B cell (primary cell): ENCODE results near the gene GOLIM4. TPM values are rescaled to one million over a fixed set of nuclear protein-coding genes. Genes with fewer than 3 reads are reported as not detected.
"Not testable (repeated sequence)": the region's sequence is repeated elsewhere in the genome, so short reads cannot be mapped to it uniquely, and the experiment has no call there.

Source experiments
- ATAC-seq: fragments of 200-7000 bp; cut with Tn5 transposase; one replicate; pipeline ENCODE4 v1.10.0; 2021; ENCODE audit warnings: low read depth, mild to moderate bottlenecking, moderate number of reproducible peaks, moderate library complexity
- CTCF ChIA-PET: fragments of 350-600 bp; sonication (Branson Sonifier 250); formaldehyde crosslinking; loops from one replicate; lab custom pipeline; 2021; ENCODE audit warnings: antibody characterized with exemption, inconsistent platforms; lab: Charles Lee
- POLR2A ChIA-PET: fragments of 350-600 bp; sonication (Branson Sonifier 250); formaldehyde crosslinking; loops from one replicate; lab custom pipeline; 2021; ENCODE audit warnings: antibody characterized with exemption; lab: Charles Lee
- DNase-seq: peaks from one replicate; pipeline ENCODE4 v3.0.0; 2013
- H2AFZ ChIP-seq: 2 replicates; pipeline ENCODE4 v1.6.1; 2012; ENCODE audit warnings: mild to moderate bottlenecking, low read depth, low read length; ENCODE audit not compliant: insufficient read depth, poor library complexity, severe bottlenecking
- H3K27ac ChIP-seq, 2 donors: 1 replicate in 1 of 2; 2 replicates in 1 of 2; pipeline ENCODE4 v1.5.1; 2012 to 2013; ENCODE audit warnings: low read length in 2 of 2, mild to moderate bottlenecking in 2 of 2, moderate library complexity in 1 of 2
- H3K27me3 ChIP-seq, 4 experiments: fragments of 200-600 bp in 1 of 4; sonication (generic) in 1 of 4; replicated peaks in 1 of 4; 1 replicate in 2 of 4; 2 replicates in 2 of 4; pipeline versions ENCODE4 v1.6.1 to v1.7.0; 2013 to 2016; ENCODE audit warnings: low read length in 3 of 4, mild to moderate bottlenecking in 2 of 4, mixed read lengths in 1 of 4, moderate library complexity in 1 of 4; ENCODE audit not compliant: insufficient read depth in 4 of 4, control insufficient read depth in 3 of 4; ENCODE audit errors: control extremely low read depth in 1 of 4
- H3K36me3 ChIP-seq, 2 experiments: replicated peaks in 1 of 2; 1 replicate in 1 of 2; 2 replicates in 1 of 2; pipeline versions ENCODE4 v1.6.1 to v1.7.1; 2013; ENCODE audit warnings: low read length in 1 of 2; ENCODE audit not compliant: insufficient read depth in 2 of 2, control insufficient read depth in 1 of 2; ENCODE audit errors: control extremely low read depth in 1 of 2, extremely low read depth in 1 of 2
- H3K4me1 ChIP-seq, 2 donors: fragments of 200-600 bp in 1 of 2; sonication (generic) in 1 of 2; 1 replicate in 1 of 2; 2 replicates in 1 of 2; pipeline versions ENCODE4 v1.5.1 to v1.6.1; 2013 to 2017; ENCODE audit warnings: low read length in 2 of 2; ENCODE audit not compliant: control insufficient read depth in 2 of 2, insufficient read depth in 2 of 2
- H3K4me2 ChIP-seq: replicated peaks from 2 replicates; pipeline ENCODE3; 2012; ENCODE audit warnings: mild to moderate bottlenecking, low read depth, low read length; ENCODE audit not compliant: poor library complexity, severe bottlenecking
- H3K4me3 ChIP-seq, 5 experiments: fragments of 200-600 bp in 1 of 5; sonication (generic) in 1 of 5; 1 replicate in 3 of 5; 2 replicates in 2 of 5; pipeline versions ENCODE4 v1.5.1 to v1.7.0; 2011 to 2016; ENCODE audit warnings: low read length in 4 of 5, mild to moderate bottlenecking in 4 of 5, low read depth in 2 of 5, control low read depth in 1 of 5, moderate library complexity in 1 of 5; ENCODE audit not compliant: insufficient read depth in 1 of 5; ENCODE audit errors: control extremely low read depth in 1 of 5, extremely low read depth in 1 of 5
- H3K79me2 ChIP-seq: fragments of 200-600 bp; sonication (generic); one replicate; pipeline ENCODE4 v1.6.0; 2016; ENCODE audit warnings: low read length; ENCODE audit not compliant: control insufficient read depth, insufficient read depth
- H3K9ac ChIP-seq: fragments of 200-600 bp; sonication (generic); 2 replicates; pipeline ENCODE4 v1.6.1; 2017; ENCODE audit warnings: mild to moderate bottlenecking, low read length, moderate library complexity
- H3K9me3 ChIP-seq, 3 donors: one replicate each; pipeline versions ENCODE4 v1.6.1 to v1.7.1; 2013; ENCODE audit warnings: low read length in 2 of 3; ENCODE audit not compliant: control insufficient read depth in 2 of 3, insufficient read depth in 1 of 3; ENCODE audit errors: control extremely low read depth in 1 of 3
- H4K20me1 ChIP-seq: 2 replicates; pipeline ENCODE4 v1.6.0; 2012; ENCODE audit warnings: mild to moderate bottlenecking, low read length; ENCODE audit not compliant: insufficient read depth, control insufficient read depth, poor library complexity, severe bottlenecking
- H3K27ac Mint-ChIP-seq: one replicate; pipeline ENCODE4 v1.8.0; 2021; ENCODE audit warnings: mixed read lengths
- H3K27me3 Mint-ChIP-seq: one replicate; pipeline ENCODE4 v1.8.0; 2021; ENCODE audit warnings: mixed read lengths
- H3K4me1 Mint-ChIP-seq: one replicate; pipeline ENCODE4 v1.8.0; 2021; ENCODE audit warnings: mixed read lengths
- H3K4me3 Mint-ChIP-seq: one replicate; pipeline ENCODE4 v1.8.0; 2021; ENCODE audit warnings: mixed read lengths
- H3K9me3 Mint-ChIP-seq: one replicate; pipeline ENCODE4 v1.8.0; 2022; ENCODE audit warnings: mixed read lengths; ENCODE audit not compliant: insufficient read depth
- EZH2 ChIP-seq: IDR thresholded peaks from 2 replicates; pipeline ENCODE4 v1.6.1; 2012; ENCODE audit warnings: borderline replicate concordance, low read depth, mild to moderate bottlenecking, moderate library complexity, low read length; ENCODE audit not compliant: insufficient read depth, poor library complexity, severe bottlenecking
- WGBS: methylation state at CpG from one replicate; pipeline ENCODE4 v1.1.5; 2013; ENCODE audit warnings: missing lambda C conversion rate; ENCODE audit not compliant: insufficient coverage; 5-methylcytosine and 5-hydroxymethylcytosine counted together
- intact Hi-C: fragments of 100-400 bp; cut with micrococcal nuclease; formaldehyde crosslinking; loops from one replicate; pipeline ENCODE4 v1.10.0; 2022
- polyA plus RNA-seq: library from polyadenylated mRNA; depleted of rRNA; stranded (reverse); fragments of >200 nt; gene quantifications from 2 replicates; pipeline ENCODE4 v1.2.3, GENCODE V29; 2012
- total RNA-seq, 2 donors: library from RNA; stranded (reverse); fragments of 120-200 nt in 1 of 2; gene quantifications; 1 replicate in 1 of 2; 2 replicates in 1 of 2; pipeline versions ENCODE4 v1.2.3 to v1.2.4, GENCODE V29; 2013 to 2022
- TF ChIP-seq, protein P1 (sequence below): fragments of 200-600 bp; IDR thresholded peaks from one replicate; pipeline ENCODE4 v1.8.0; 2022; ENCODE audit warnings: antibody characterized with exemption, mild to moderate bottlenecking

The GOLIM4 gene
- total and polyA plus RNA-seq, 2 donors (not counting 1 experiment from before 2014, with no cell fraction given): 2.5 to 9.3 TPM

DNA sequence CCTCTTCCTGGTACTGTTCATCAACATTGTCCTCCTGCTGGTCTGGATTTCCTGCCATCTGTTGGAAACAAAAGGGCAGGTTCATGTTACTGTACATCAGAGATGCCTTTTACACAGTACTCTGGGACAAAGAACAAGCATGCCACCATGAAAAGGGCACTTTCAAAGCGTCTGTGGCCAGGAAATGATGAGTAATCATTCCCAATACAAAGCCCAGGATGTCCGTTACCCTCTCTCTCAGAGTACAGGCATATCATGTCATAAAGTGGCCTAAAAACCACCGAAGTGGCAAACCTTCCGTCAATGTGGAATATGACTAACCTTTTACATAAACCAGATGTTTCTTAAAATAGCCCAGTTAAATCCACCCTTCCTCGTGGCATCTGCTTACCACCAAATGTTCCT is 71.2 kb downstream of the GOLIM4 start:
- Histone ChIP-seq H3K36me3 (peaks cover 17 to 34% of the 10 kb centered on the region in 2 experiments), H3K27me3 (no peaks in the 10 kb centered on the region), H3K27ac (no peak overlapping the region), H4K20me1 (no peaks in the 10 kb centered on the region), H3K4me3 (no peak overlapping the region), H3K9ac (no peak overlapping the region), H3K4me2 (no peak overlapping the region), H3K9me3 (no peaks in the 10 kb centered on the region), H3K79me2 (no peaks in the 10 kb centered on the region), H3K4me1 (no peaks in the 10 kb centered on the region), H2AFZ (no peak overlapping the region)
- DNase-seq (no peak), ATAC-seq (no peak)
- Mint-ChIP-seq H3K27ac (no peak overlapping the region), H3K4me3 (no peak overlapping the region), H3K4me1 (no peaks in the 10 kb centered on the region), H3K9me3 (no peaks in the 10 kb centered on the region), H3K27me3 (no peaks in the 10 kb centered on the region)
- ChIA-PET CTCF (no interaction called here), POLR2A (no interaction called here)
- TF ChIP-seq, protein P1, sequence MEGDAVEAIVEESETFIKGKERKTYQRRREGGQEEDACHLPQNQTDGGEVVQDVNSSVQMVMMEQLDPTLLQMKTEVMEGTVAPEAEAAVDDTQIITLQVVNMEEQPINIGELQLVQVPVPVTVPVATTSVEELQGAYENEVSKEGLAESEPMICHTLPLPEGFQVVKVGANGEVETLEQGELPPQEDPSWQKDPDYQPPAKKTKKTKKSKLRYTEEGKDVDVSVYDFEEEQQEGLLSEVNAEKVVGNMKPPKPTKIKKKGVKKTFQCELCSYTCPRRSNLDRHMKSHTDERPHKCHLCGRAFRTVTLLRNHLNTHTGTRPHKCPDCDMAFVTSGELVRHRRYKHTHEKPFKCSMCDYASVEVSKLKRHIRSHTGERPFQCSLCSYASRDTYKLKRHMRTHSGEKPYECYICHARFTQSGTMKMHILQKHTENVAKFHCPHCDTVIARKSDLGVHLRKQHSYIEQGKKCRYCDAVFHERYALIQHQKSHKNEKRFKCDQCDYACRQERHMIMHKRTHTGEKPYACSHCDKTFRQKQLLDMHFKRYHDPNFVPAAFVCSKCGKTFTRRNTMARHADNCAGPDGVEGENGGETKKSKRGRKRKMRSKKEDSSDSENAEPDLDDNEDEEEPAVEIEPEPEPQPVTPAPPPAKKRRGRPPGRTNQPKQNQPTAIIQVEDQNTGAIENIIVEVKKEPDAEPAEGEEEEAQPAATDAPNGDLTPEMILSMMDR: no peak
- TF ChIP-seq EZH2: no peak
- intact Hi-C loops: no loop called here
- WGBS: 31% methylated on average over 5 of the region's 5 CpGs

DNA sequence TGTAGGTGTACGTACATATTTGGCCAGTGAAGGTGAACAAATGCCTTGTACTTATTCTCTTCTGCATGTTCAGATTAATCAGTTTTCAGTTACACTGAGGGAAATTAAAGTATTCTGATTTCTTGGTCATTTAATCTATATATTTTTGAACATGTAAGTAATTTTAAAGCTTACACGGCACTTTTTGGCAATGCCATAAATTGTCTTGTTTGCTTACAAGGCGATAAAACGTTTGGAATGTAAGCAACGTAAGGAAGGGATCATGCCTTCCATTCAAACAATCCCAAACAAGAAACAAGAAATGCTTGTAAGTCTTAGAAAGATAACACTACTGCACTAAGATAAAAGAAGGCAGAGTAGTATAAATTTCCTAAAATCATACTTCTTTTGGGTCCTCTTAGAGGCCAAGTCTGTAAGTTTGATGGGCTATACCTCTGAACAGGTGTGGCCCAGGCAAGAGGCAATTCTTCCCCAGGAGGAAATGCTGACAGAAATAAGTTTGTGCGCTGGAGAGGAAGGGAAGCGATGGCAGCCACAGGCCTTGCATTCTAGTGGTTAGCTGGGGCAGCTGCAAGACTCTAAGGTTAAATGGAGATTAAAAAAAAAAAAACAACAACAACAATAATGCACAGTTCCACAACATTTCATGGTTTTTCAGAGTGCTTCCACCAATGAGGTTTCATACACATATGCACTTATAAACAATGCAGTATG is 73.8 kb downstream of the GOLIM4 start:
- Mint-ChIP-seq H3K27ac (no peak overlapping the region), H3K4me3 (no peak overlapping the region), H3K9me3 (no peaks in the 10 kb centered on the region), H3K27me3 (no peaks in the 10 kb centered on the region), H3K4me1 (no peaks in the 10 kb centered on the region)
- WGBS: 100% methylated on average over 4 of the region's 7 CpGs
- TF ChIP-seq, protein P1: no peak
- TF ChIP-seq EZH2: no peak
- no peaks in the 10 kb centered on the region for H3K9me3 ChIP-seq
- H3K79me2 ChIP-seq: no peaks in the 10 kb centered on the region
- no peak for DNase-seq
- no peak overlapping the region for H3K4me2 ChIP-seq
- no peaks in the 10 kb centered on the region for H3K27me3 ChIP-seq
- H3K27ac ChIP-seq: no peak overlapping the region
- no peak overlapping the region for H3K4me3 ChIP-seq
- intact Hi-C loops: no loop called here
- no peak for ATAC-seq
- no peaks in the 10 kb centered on the region for H4K20me1 ChIP-seq
- no peaks in the 10 kb centered on the region for H3K4me1 ChIP-seq
- POLR2A ChIA-PET: no interaction called here
- no peak overlapping the region for H2AFZ ChIP-seq
- peaks cover 11 to 22% of the 10 kb centered on the region in 2 experiments for H3K36me3 ChIP-seq
- CTCF ChIA-PET: no interaction called here
- no peak overlapping the region for H3K9ac ChIP-seq

DNA sequence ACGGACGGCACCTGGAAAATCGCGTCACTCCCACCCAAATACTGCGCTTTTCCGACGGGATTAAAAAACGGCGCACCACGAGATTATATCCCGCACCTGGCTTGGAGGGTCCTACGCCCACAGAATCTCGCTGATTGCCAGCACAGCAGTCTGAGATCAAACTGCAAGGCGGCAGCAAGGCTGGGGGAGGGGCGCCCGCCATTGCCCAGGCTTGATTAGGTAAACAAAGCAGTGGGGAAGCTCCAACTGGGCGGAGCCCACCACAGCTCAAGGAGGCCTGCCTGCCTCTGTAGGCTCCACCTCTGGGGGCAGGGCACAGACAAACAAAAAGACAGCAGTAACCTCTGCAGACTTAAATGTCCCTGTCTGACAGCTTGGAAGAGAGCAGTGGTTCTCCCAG is 84.4 kb downstream of the GOLIM4 start:
- CTCF ChIA-PET, H3K4me1 Mint-ChIP-seq, H3K27me3 Mint-ChIP-seq, H3K9ac ChIP-seq, H3K27ac ChIP-seq, H3K4me1 ChIP-seq, H3K4me2 ChIP-seq, H3K27me3 ChIP-seq, POLR2A ChIA-PET, H2AFZ ChIP-seq, H3K4me3 Mint-ChIP-seq, H3K4me3 ChIP-seq, H3K36me3 ChIP-seq, H3K27ac Mint-ChIP-seq, H3K9me3 ChIP-seq, ATAC-seq, H3K79me2 ChIP-seq, DNase-seq, H4K20me1 ChIP-seq, intact Hi-C loops, H3K9me3 Mint-ChIP-seq: not testable (repeated sequence)
- 97% methylated on average over 5 of the region's 17 CpGs for WGBS
